Measurements from ENCODE around the gene UBE2D1.

- TF ChIP-seq CTCF (IDR thresholded peaks at IDR 0.05) (no peak), EZH2phosphoT487 (IDR thresholded peaks at IDR 0.05) (no peak), EZH2 (IDR thresholded peaks at IDR 0.05) (no peak)
These were observed 64.6 kb downstream of the UBE2D1 start for GRCh38 chr10:58399410-58399809.

Measured in neural progenitor cell (in vitro differentiated cells).